Activated CD8-positive, alpha-beta memory T cell treated with anti-CD3 and anti-CD28 coated beads, Interleukin-2, amount 10 ng/mL, durations not matched to agents 7 days and 5 days (primary cell): ENCODE data around the gene FGFR3. TPM values are rescaled to one million over a fixed set of nuclear protein-coding genes. Genes with fewer than 3 reads are reported as not detected.

Experiments
- ATAC-seq: fragments of 150-1000 bp; cut with Tn5 transposase; one replicate; pipeline ENCODE4 v1.10.0; 2021; ENCODE audit warnings: moderate library complexity
- CTCF ChIA-PET: fragments of 350-600 bp; sonication (Branson Sonifier 250); formaldehyde crosslinking; loops from one replicate; lab custom pipeline; 2021; ENCODE audit warnings: antibody characterized with exemption; lab: Charles Lee
- DNase-seq: peaks from one replicate; pipeline ENCODE4 v3.0.0-alpha.2; 2020
- H3K27ac Mint-ChIP-seq: one replicate; pipeline ENCODE4 v1.8.0; 2021; ENCODE audit warnings: mild to moderate bottlenecking, mixed read lengths
- H3K27me3 Mint-ChIP-seq: one replicate; pipeline ENCODE4 v1.8.0; 2021; ENCODE audit warnings: mixed read lengths
- H3K36me3 Mint-ChIP-seq: one replicate; pipeline ENCODE4 v1.8.0; 2021; ENCODE audit warnings: mild to moderate bottlenecking, mixed read lengths
- H3K4me1 Mint-ChIP-seq: one replicate; pipeline ENCODE4 v1.8.0; 2021; ENCODE audit warnings: mixed read lengths
- H3K4me3 Mint-ChIP-seq: one replicate; pipeline ENCODE4 v1.8.0; 2021; ENCODE audit warnings: mild to moderate bottlenecking, moderate library complexity, mixed read lengths
- H3K9me3 Mint-ChIP-seq: one replicate; pipeline ENCODE4 v1.8.0; 2022; ENCODE audit warnings: low read depth, mixed read lengths
- total RNA-seq, 2 experiments: library from RNA; stranded (reverse); gene quantifications; one replicate each; pipeline ENCODE4 v1.2.3, GENCODE V29; 2021

The FGFR3 gene
- total RNA-seq, 2 experiments from 2014 or later = 0.15 to 0.21 TPM

GRCh38 chr4:1806596-1807331, 13.7 kb downstream of the FGFR3 start:
- Mint-ChIP-seq H3K4me1 (no peaks in the 10 kb centered on the region), H3K4me3 (no peak overlapping the region), H3K36me3 (no peaks in the 10 kb centered on the region), H3K27me3 (no peaks in the 10 kb centered on the region), H3K9me3 (no peaks in the 10 kb centered on the region), H3K27ac (no peak overlapping the region)
- CTCF ChIA-PET = no interaction called here
- DNase-seq = no peak
- no peak for ATAC-seq

GRCh38 chr4:1807332-1807777, 14.3 kb downstream of the FGFR3 start:
- Mint-ChIP-seq H3K36me3 (no peaks in the 10 kb centered on the region), H3K9me3 (no peaks in the 10 kb centered on the region), H3K27me3 (no peaks in the 10 kb centered on the region), H3K27ac (no peak overlapping the region), H3K4me3 (no peak overlapping the region), H3K4me1 (no peaks in the 10 kb centered on the region)
- DNase-seq = no peak
- CTCF ChIA-PET = interaction anchor here (6.4 kb wide), 1 partner anchor 58 kb away, joined by 86 read pairs; no protein-coding TSS in a partner anchor
- no peak for ATAC-seq

DNA sequence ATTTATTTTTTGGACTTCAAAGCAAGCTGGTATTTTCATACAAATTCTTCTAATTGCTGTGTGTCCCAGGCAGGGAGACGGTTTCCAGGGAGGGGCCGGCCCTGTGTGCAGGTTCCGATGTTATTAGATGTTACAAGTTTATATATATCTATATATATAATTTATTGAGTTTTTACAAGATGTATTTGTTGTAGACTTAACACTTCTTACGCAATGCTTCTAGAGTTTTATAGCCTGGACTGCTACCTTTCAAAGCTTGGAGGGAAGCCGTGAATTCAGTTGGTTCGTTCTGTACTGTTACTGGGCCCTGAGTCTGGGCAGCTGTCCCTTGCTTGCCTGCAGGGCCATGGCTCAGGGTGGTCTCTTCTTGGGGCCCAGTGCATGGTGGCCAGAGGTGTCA, 15.3 kb downstream of the FGFR3 start:
- no peak overlapping the region for H3K4me3 Mint-ChIP-seq
- H3K27me3 Mint-ChIP-seq = no peaks in the 10 kb centered on the region
- no peak overlapping the region for H3K27ac Mint-ChIP-seq
- no peaks in the 10 kb centered on the region for H3K9me3 Mint-ChIP-seq
- H3K36me3 Mint-ChIP-seq = no peaks in the 10 kb centered on the region
- ATAC-seq (no peak), DNase-seq (no peak)
- CTCF ChIA-PET = interaction anchor here (1.0 to 6.4 kb wide), 6 partner anchors 10 to 115 kb away, joined by 3 to 86 read pairs (median 6); no protein-coding TSS in a partner anchor
- H3K4me1 Mint-ChIP-seq = no peaks in the 10 kb centered on the region

DNA sequence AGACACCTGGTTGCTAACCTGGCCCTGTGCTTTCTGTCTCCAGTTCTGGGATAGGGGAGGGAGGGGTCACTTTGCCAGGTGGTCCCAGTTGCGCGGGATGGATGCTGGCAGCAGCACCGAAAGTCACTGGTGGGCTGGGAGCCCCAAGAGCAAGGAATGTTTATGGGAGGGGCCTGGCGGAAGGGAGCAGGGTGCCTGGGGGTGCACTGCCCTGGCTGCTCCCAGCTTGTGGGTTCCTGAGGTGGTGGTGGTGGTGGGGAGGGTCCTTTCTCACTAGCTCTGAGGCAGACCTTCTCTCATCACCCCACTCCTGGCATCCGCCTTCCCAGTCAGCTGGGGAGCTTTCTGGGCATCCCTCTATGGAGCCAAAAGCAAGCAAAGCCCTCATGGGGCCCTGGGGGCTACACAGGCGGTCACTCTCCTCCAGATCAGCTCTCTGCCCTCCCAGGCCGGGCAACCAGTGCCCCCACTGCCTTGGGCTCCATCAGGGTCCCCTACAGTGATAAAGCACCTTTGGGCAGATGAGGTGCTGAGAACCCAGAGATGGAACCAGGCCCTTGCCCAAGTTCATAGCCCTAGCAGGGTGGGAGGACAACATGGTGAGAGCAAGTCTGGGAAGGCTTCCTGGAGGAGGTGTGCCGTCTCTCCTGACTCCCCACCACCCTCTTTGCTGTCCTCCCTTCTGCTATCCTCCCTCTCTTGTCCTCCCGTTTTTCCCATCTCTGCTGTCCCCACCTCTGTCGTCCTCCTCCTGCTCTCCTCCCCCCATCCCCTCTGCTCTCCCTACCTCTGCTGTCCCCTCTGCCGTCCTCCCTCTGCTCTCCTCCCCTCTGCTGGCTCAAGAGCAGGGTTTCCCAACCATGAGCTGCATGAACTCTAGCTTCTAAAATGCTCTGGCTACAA, 16.0 kb downstream of the FGFR3 start:
- H3K36me3 Mint-ChIP-seq = no peaks in the 10 kb centered on the region
- no peak overlapping the region for H3K4me3 Mint-ChIP-seq
- CTCF ChIA-PET = interaction anchor here (0.6 to 6.4 kb wide), 11 partner anchors 10 to 116 kb away, joined by 3 to 86 read pairs (median 4); partner anchors contain the start of gene FGFR3
- H3K9me3 Mint-ChIP-seq = no peaks in the 10 kb centered on the region
- DNase-seq (no peak), ATAC-seq (no peak)
- no peaks in the 10 kb centered on the region for H3K4me1 Mint-ChIP-seq
- no peaks in the 10 kb centered on the region for H3K27me3 Mint-ChIP-seq
- no peak overlapping the region for H3K27ac Mint-ChIP-seq

GRCh38 chr4:1809754-1810502, 16.8 kb downstream of the FGFR3 start:
- Mint-ChIP-seq H3K4me3 (no peak overlapping the region), H3K9me3 (no peaks in the 10 kb centered on the region), H3K4me1 (no peaks in the 10 kb centered on the region), H3K27me3 (no peaks in the 10 kb centered on the region), H3K27ac (no peak overlapping the region), H3K36me3 (no peaks in the 10 kb centered on the region)
- peak; percentile 88 for ATAC-seq
- CTCF ChIA-PET = interaction anchor here (0.6 to 6.4 kb wide), 14 partner anchors 9 to 117 kb away, joined by 3 to 86 read pairs (median 4); partner anchors contain the start of gene FGFR3
- peak; percentile 77 for DNase-seq

DNA sequence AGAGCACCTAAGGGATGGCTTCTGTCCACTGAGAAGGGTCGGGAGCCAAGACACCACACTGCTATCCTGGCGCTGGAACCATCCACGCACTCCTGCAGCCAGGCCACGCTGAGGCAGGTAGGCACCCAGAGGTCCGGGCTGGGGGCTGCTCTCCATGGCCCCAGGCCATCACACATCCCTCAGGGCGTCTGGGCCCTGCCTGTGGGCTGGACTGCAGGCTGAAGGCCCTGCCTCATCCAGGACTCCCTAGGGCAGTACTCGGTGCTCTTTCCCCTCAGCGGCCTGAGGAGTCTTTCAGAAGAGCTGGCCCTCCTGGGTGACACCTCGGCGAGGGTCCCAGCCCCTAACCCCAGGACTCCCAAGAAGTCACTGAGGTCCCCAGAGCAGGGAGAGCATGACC, 17.7 kb downstream of the FGFR3 start:
- H3K4me3 Mint-ChIP-seq = no peak overlapping the region
- no peak for DNase-seq
- H3K27me3 Mint-ChIP-seq = no peaks in the 10 kb centered on the region
- no peaks in the 10 kb centered on the region for H3K36me3 Mint-ChIP-seq
- H3K9me3 Mint-ChIP-seq = no peaks in the 10 kb centered on the region
- no peak overlapping the region for H3K27ac Mint-ChIP-seq
- no peaks in the 10 kb centered on the region for H3K4me1 Mint-ChIP-seq
- no peak for ATAC-seq
- CTCF ChIA-PET = interaction anchor here (0.7 to 6.4 kb wide), 8 partner anchors 14 to 118 kb away, joined by 3 to 86 read pairs (median 4); partner anchors contain the start of gene FGFR3

DNA sequence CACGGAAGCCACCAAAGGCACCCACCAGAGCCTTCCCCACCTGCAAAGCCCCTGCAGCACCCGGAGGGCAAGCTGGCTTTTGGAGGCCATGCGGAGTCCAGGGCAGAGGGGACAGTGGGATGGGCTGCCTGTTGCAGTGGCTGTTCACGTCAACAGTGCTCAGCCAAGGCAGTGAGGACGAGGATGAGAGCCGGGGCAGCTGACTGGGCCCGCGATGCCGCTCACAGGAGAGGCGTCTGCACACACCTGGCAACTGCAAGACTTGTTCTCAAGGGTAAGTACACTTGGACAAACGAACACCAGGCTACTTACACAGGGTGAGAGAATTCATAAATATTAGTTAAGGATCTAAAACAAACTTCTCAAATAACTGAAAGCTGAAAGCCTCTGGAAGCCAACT, 19.6 kb downstream of the FGFR3 start:
- Mint-ChIP-seq H3K27ac (no peak overlapping the region), H3K36me3 (peaks cover 2% of the 10 kb centered on the region), H3K27me3 (no peaks in the 10 kb centered on the region), H3K4me1 (no peaks in the 10 kb centered on the region), H3K9me3 (no peaks in the 10 kb centered on the region), H3K4me3 (no peak overlapping the region)
- CTCF ChIA-PET = interaction anchor here (6.4 kb wide), 1 partner anchor 64 kb away, joined by 86 read pairs; no protein-coding TSS in a partner anchor
- DNase-seq (no peak), ATAC-seq (no peak)

DNA sequence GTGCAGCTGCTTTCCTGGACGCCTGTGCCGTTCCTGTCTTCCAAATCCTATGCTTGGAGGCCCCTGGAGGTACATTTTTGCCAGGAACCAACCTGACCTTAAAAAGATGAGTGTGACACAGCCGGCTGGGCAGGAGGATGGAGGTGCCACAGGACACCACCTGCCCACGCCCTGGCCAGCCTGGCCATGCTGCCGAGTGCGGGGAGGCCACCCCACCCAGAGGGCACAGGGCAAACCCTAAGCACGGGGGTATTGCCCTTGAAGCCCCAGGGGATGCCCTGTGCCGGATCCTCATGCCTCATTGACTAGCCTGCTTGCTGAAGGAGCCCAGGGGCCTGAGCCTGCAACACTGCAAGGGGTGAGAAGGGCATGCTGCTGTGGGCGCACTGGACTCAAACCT, 20.1 kb downstream of the FGFR3 start:
- no peak overlapping the region for H3K27ac Mint-ChIP-seq
- ATAC-seq = no peak
- peaks cover 4% of the 10 kb centered on the region for H3K36me3 Mint-ChIP-seq
- no peaks in the 10 kb centered on the region for H3K4me1 Mint-ChIP-seq
- H3K4me3 Mint-ChIP-seq = no peak overlapping the region
- no peaks in the 10 kb centered on the region for H3K27me3 Mint-ChIP-seq
- H3K9me3 Mint-ChIP-seq = no peaks in the 10 kb centered on the region
- CTCF ChIA-PET = interaction anchor here (6.4 kb wide), 1 partner anchor 64 kb away, joined by 86 read pairs; no protein-coding TSS in a partner anchor
- DNase-seq = no peak

DNA sequence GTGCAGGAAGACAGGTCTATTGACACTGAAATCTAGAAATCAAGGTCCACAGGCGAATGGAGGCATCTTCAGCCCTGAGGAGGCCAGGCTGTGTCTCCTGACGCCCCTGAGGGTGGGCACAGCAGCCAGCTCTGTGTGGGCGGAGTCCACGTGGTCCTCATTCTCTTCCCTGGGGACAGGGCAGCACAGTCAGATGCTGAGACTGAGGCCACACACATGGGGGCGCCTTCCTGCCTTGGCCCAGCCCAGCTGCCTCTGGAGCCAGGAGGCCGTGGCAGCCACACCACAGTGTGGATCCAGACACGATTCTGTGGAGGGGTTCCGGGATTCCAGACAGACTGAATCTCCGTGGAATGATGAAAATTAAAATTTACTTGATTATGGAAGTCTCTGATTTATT, 20.8 kb downstream of the FGFR3 start:
- CTCF ChIA-PET = interaction anchor here (6.4 kb wide), 1 partner anchor 65 kb away, joined by 86 read pairs; no protein-coding TSS in a partner anchor
- H3K36me3 Mint-ChIP-seq = peaks cover 4% of the 10 kb centered on the region
- H3K27me3 Mint-ChIP-seq = no peaks in the 10 kb centered on the region
- no peak overlapping the region for H3K4me3 Mint-ChIP-seq
- no peaks in the 10 kb centered on the region for H3K9me3 Mint-ChIP-seq
- H3K27ac Mint-ChIP-seq = no peak overlapping the region
- ATAC-seq (no peak), DNase-seq (no peak)
- H3K4me1 Mint-ChIP-seq = no peaks in the 10 kb centered on the region

DNA sequence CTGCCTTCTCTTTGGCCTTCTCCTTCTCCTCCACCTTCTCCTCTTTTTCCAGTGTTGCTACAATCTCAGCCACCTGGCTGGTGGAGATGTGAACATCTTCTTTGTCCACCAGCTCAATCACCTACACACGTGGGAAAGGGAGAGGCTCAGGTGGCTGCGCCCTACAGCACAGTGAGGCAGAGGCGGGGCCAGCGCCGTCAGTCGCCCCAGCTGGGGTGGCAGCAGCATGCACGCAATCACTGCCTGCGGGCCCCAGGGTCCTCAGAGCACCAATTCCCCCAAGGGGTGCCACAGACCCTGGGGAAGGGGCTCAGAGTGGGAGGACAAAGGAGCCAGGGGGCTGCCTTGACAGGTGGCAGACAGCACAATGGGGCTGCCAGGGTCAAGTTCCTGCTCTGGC, 21.4 kb downstream of the FGFR3 start:
- H3K4me1 Mint-ChIP-seq = no peaks in the 10 kb centered on the region
- no peaks in the 10 kb centered on the region for H3K27me3 Mint-ChIP-seq
- CTCF ChIA-PET = interaction anchor here (1.8 kb wide), 1 partner anchor 66 kb away, joined by 3 read pairs; no protein-coding TSS in a partner anchor
- DNase-seq (no peak), ATAC-seq (no peak)
- peaks cover 6% of the 10 kb centered on the region for H3K36me3 Mint-ChIP-seq
- H3K4me3 Mint-ChIP-seq = no peak overlapping the region
- H3K9me3 Mint-ChIP-seq = no peaks in the 10 kb centered on the region
- H3K27ac Mint-ChIP-seq = no peak overlapping the region

GRCh38 chr4:1815096-1815996, 22.3 kb downstream of the FGFR3 start:
- H3K4me3 Mint-ChIP-seq = no peak overlapping the region
- H3K9me3 Mint-ChIP-seq = no peaks in the 10 kb centered on the region
- no peak overlapping the region for H3K27ac Mint-ChIP-seq
- DNase-seq = no peak
- CTCF ChIA-PET = interaction anchor here (1.8 kb wide), 1 partner anchor 67 kb away, joined by 3 read pairs; no protein-coding TSS in a partner anchor
- H3K27me3 Mint-ChIP-seq = no peaks in the 10 kb centered on the region
- no peaks in the 10 kb centered on the region for H3K4me1 Mint-ChIP-seq
- ATAC-seq = no peak
- peaks cover 6% of the 10 kb centered on the region for H3K36me3 Mint-ChIP-seq
